Ovary (tissue), 3 donors: Measurements from ENCODE around the gene OR9A2.

Experiments used
- CTCF ChIP-seq, 3 donors: fragments of 450-650 bp in 2 of 3; fragments of 200-600 bp in 1 of 3; IDR thresholded peaks; one replicate each; pipeline versions ENCODE4 v1.5.1 to v1.8.0; 2016 to 2022; ENCODE audit warnings: antibody characterized with exemption in 3 of 3, mild to moderate bottlenecking in 1 of 3
- POLR2A ChIP-seq: fragments of 450-650 bp; IDR thresholded peaks from one replicate; pipeline ENCODE4 v1.6.1; 2017; ENCODE audit warnings: antibody characterized with exemption, mild to moderate bottlenecking, moderate library complexity
- donor health status: DM: no; HTN: no; CAD: no.

DNA sequence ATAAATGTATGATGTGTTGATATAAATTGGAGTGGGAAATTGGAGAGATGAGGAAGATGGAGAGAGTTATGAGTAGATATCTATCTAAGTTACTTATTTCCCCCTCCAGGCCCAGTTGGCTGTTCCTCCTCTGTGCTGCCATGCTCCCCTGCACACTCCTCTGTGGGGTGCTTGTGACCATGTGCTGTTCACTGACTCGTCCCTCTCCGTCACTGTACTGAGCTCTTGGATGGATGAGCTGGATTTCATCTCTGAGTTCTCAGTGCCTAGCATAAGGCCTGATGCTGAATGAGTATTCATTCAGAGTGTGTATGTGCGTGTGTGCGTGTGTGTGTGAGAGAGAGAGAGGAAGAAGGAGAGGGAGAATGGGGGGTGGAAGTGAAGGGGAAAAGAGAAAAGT, 14.5 kb downstream of the OR9A2 start:
- TF ChIP-seq POLR2A (no peak), CTCF (IDR thresholded peaks at IDR 0.05) (no peak)
